GM12801 (cell line): ENCODE data around the gene KDM6A.

Experiments used
- TF ChIP-seq, protein P1 (sequence below): IDR thresholded peaks from one replicate; pipeline ENCODE4 v1.5.1; 2011; ENCODE audit warnings: control low read depth; ENCODE audit not compliant: insufficient read length; ENCODE audit errors: extremely low read depth

The KDM6A gene

GRCh38 chrX:44878780-44879179 lies 5.8 kb downstream of the KDM6A start:
- TF ChIP-seq, protein P1, sequence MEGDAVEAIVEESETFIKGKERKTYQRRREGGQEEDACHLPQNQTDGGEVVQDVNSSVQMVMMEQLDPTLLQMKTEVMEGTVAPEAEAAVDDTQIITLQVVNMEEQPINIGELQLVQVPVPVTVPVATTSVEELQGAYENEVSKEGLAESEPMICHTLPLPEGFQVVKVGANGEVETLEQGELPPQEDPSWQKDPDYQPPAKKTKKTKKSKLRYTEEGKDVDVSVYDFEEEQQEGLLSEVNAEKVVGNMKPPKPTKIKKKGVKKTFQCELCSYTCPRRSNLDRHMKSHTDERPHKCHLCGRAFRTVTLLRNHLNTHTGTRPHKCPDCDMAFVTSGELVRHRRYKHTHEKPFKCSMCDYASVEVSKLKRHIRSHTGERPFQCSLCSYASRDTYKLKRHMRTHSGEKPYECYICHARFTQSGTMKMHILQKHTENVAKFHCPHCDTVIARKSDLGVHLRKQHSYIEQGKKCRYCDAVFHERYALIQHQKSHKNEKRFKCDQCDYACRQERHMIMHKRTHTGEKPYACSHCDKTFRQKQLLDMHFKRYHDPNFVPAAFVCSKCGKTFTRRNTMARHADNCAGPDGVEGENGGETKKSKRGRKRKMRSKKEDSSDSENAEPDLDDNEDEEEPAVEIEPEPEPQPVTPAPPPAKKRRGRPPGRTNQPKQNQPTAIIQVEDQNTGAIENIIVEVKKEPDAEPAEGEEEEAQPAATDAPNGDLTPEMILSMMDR = no peak

- TF ChIP-seq, protein P1 = no peak
These were observed 8.6 kb downstream of the KDM6A start for GRCh38 chrX:44881549-44881948.

DNA sequence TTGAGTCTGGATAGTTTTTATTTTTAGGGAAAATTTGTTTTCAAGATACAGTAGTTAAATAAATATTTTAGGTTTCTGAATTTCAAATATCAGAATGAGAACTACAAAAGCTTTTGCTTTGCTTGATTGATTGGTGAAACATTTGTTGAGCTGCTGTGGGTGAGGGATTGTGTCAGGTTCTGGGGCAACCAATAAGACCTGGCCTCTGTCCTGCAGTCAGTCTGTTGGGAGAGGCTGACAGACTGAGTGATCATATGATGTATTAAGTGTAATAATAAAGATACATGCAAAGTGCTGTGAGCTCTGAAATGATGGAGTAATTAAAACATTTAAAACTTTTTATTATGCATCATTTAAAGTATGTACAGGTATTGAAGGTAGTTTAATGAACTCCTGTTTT lies 9.6 kb downstream of the KDM6A start:
- TF ChIP-seq, protein P1 = no peak

DNA sequence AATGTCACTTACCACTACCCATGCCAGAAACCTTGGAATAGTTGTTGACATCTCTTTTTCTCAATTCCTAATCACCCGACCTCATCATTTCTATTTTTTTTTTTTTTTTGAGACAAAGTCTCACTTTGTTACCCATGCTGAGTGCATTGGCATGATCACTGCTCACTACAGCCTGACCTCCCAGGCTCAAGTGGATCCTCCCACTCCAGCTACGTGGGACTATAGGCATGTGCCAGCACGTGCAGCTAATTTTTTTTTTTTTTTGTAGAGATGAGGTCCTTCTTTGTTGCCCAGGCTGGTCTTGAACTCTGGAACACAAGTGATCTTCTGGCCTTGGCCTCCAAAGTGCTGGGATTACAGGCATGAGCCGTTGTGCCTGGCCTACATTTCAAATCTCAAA lies 12.0 kb downstream of the KDM6A start:
- TF ChIP-seq, protein P1 = no peak

DNA sequence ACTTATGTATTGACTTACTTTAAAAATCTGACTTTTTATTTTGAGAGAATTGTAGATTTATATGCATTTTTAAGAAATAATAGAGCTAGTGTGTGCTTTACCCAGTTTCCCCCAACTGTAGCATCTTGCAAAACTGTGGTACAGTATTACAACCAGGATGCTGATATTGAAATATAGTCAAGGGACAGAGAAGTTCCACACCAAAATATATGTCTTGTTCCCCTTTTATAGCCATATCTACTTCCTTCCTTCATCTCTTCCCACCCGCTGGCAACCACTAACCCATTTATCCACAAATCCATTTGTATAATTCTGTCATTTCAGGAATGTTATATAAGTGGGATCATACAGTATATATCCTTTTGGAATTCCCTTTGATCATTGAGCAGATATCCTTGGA lies 16.8 kb downstream of the KDM6A start:
- TF ChIP-seq, protein P1 = no peak

DNA sequence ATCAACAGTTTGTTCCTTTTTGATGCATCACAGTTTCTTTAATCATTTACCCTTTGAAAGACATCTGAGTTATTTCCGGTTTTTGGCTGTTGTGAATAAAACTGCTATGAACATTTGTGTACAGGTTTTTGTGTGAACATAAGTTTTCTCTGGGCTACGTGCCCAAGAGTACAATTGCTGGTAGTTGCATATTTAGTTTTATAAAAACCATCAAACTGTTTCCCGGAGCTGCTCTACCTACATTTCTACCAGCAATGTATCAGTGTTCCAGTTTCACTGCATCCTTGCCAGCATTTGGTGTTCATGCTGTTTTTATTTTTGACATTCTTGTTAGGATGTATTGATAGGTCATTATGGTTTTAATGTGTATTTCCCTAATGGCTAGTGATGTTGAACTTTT lies 17.3 kb downstream of the KDM6A start:
- TF ChIP-seq, protein P1 = no peak

GRCh38 chrX:44891642-44892041 lies 18.7 kb downstream of the KDM6A start:
- TF ChIP-seq, protein P1 = no peak

DNA sequence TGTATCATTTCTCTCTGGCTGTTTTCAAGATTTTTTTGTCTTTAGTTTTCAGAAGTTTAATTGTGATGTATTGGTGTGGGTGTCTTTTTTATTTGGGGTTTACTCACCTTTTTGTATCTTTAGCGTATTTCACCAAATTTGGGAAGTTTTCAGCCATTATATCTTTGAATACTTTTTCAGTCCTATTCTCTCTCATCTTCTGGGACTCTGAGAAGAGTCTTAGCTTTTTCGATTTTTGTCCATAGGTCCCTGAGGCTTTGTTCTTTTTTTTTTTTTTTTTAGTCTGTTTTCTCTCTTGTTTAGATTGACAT lies 23.8 kb downstream of the KDM6A start:
- TF ChIP-seq, protein P1 = no peak
